ENCODE results near the gene CDC6. TPM values are rescaled to one million over a fixed set of nuclear protein-coding genes. Genes with fewer than 3 reads are reported as not detected.

The CDC6 gene
- total RNA-seq, 1 donor from 2014 or later: 1.9 TPM

Other genes with a start within 250 kb of the CDC6 start
- gene MED24, start 233.5 kb upstream of the CDC6 start, total RNA-seq: 53.9 TPM
- 88.3 TPM for gene THRA, start 224.9 kb upstream of the CDC6 start, total RNA-seq
- gene NR1D1, start 187.3 kb upstream of the CDC6 start, total RNA-seq: 24.9 TPM
- 51.4 TPM for gene MSL1, start 165.9 kb upstream of the CDC6 start, total RNA-seq
- gene CASC3, start 147.3 kb upstream of the CDC6 start, total RNA-seq: 49.1 TPM
- 2.1 TPM for gene RAPGEFL1, start 110.4 kb upstream of the CDC6 start, total RNA-seq
- gene WIPF2, start 68.6 kb upstream of the CDC6 start, total RNA-seq: 12.3 TPM
- 17.9 TPM for gene RARA, start 21.3 kb downstream of the CDC6 start, total RNA-seq
- gene GJD3, start 76.9 kb downstream of the CDC6 start, total RNA-seq: 0.92 TPM
- gene TOP2A, start 130.0 kb downstream of the CDC6 start, total RNA-seq: 3.0 TPM
- gene IGFBP4, start 155.6 kb downstream of the CDC6 start, total RNA-seq: 228 TPM
- not detected for gene TNS4, start 213.7 kb downstream of the CDC6 start, total RNA-seq

Measured in Right ventricle myocardium inferior (tissue), 1 donor.